ENCODE results near the gene C21orf58.

C21orf58 gene

DNA sequence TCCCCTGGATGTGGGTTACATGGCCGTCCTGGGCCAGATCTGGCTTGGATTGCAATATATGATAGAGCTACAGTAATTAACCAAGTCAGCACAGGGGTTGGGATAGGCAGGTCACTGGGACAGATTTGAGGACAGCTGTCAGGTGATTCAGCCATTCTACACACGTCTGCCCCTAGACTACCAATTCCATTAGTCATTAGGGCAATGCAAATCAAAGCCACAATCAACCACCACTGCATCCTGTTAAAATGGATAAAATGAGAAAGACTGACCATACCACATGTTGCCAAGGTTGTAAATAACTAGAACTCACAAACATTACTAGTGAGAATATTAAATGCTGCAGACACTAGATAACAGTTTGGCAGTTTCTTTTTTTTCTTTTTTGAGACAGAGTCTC is 16.0 kb downstream of the C21orf58 start:
- peaks cover 8% of the 10 kb centered on the region for H3K36me3 ChIP-seq (ENCODE audit: insufficient read depth, low read length)
- H3K9ac ChIP-seq (ENCODE audit: low read depth, low read length): no peak overlapping the region
- no peaks in the 10 kb centered on the region for H3K4me1 ChIP-seq (ENCODE audit: insufficient read depth, low read length)
- H3K9me3 ChIP-seq (ENCODE audit: control insufficient read depth, insufficient read depth, low read length): no peaks in the 10 kb centered on the region

DNA sequence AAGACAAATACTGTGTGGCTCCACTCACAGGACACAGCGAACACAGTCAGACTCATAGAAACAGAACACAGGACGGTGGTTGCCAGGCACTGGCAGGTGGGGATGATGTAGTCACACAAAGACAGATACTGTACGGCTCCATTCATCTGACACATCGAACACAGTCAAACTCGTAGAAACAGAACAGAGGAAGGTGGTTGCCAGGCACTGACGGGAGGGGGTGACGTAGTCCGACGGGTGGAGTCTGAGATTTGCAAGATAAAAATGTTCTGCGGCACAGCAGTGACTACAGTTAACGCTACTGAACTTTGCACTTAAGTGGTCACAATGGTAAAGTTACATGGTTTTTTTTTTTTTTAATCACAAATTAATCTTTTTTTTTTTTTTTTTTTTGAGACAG is 18.7 kb downstream of the C21orf58 start:
- Histone ChIP-seq H3K9me3 (ENCODE audit: control insufficient read depth, insufficient read depth, low read length) (no peaks in the 10 kb centered on the region), H3K36me3 (ENCODE audit: insufficient read depth, low read length) (peaks cover 8% of the 10 kb centered on the region), H3K9ac (ENCODE audit: low read depth, low read length) (no peak overlapping the region), H3K4me1 (ENCODE audit: insufficient read depth, low read length) (no peaks in the 10 kb centered on the region)

DNA sequence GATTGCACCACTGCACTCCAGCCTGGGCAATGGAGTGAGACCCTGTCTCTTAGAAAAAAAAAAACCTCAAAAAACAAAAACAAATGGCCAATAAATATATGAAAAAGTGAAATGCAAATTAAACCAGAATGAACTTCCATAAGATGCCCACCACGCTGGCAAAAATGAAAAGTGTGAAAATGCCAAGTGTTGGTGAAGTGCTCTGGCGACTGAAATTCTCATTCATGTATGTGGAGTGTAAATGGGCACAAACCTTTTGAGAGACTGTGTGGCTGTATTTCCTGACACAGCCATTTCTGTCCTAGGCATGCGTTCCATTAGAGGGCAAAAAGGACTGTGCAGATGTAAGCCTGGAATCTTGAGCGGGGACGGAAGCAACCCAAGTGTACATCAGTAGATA is 19.2 kb downstream of the C21orf58 start:
- Histone ChIP-seq H3K9ac (ENCODE audit: low read depth, low read length) (no peak overlapping the region), H3K4me1 (ENCODE audit: insufficient read depth, low read length) (no peaks in the 10 kb centered on the region), H3K36me3 (ENCODE audit: insufficient read depth, low read length) (peaks cover 8% of the 10 kb centered on the region), H3K9me3 (ENCODE audit: control insufficient read depth, insufficient read depth, low read length) (no peaks in the 10 kb centered on the region)

DNA sequence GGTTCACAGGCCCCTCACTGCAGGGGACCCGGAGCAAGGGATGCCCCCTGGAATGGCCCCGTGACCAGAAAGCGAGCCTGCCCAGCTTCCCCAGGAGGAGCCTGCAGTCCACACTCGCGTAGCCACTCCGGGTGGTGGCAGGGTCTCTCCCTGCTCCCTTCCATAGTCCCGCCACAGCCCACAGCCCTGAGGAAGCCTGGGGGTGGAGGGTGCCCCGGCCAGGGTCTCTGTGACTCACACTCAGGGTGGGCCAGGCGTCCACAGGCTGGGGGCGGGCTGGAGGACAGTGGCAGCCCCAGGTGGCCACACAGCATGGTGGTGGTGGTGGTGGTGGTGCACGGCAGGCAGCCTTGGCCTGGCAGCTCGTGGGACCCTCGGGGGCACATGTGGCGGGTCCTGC is 21.9 kb downstream of the C21orf58 start:
- peaks cover 4% of the 10 kb centered on the region; the same call in 1 of the 2 replicates for H3K36me3 ChIP-seq (ENCODE audit: insufficient read depth, low read length)
- no peak overlapping the region for H3K9ac ChIP-seq (ENCODE audit: low read depth, low read length)
- no peaks in the 10 kb centered on the region for H3K4me1 ChIP-seq (ENCODE audit: insufficient read depth, low read length)
- no peaks in the 10 kb centered on the region for H3K9me3 ChIP-seq (ENCODE audit: control insufficient read depth, insufficient read depth, low read length)

DNA sequence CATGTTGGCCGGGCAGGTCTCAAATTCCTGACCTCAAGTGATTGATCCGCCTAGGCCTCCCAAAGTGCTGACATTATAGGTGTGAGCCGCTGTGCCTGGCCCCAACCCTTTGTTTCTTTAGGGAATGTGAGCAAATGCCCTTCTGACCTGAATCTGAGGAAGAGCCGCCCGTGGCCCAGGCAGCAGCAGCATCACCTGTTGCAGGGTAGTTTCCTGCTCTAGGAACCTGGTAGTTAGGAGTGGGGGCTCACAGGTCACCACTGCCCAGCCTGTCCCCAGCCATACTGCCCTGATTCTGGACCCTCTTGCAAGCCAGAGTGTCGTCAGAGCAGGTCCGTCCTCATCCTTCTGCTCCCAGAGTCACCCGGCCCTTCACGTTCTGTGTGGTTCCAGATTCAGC is 24.5 kb downstream of the C21orf58 start:
- H3K4me1 ChIP-seq (ENCODE audit: insufficient read depth, low read length): no peaks in the 10 kb centered on the region; the same call in 1 of the 2 replicates
- no peaks in the 10 kb centered on the region for H3K9me3 ChIP-seq (ENCODE audit: control insufficient read depth, insufficient read depth, low read length)
- H3K36me3 ChIP-seq (ENCODE audit: insufficient read depth, low read length): no peaks in the 10 kb centered on the region
- no peak overlapping the region for H3K9ac ChIP-seq (ENCODE audit: low read depth, low read length)

DNA sequence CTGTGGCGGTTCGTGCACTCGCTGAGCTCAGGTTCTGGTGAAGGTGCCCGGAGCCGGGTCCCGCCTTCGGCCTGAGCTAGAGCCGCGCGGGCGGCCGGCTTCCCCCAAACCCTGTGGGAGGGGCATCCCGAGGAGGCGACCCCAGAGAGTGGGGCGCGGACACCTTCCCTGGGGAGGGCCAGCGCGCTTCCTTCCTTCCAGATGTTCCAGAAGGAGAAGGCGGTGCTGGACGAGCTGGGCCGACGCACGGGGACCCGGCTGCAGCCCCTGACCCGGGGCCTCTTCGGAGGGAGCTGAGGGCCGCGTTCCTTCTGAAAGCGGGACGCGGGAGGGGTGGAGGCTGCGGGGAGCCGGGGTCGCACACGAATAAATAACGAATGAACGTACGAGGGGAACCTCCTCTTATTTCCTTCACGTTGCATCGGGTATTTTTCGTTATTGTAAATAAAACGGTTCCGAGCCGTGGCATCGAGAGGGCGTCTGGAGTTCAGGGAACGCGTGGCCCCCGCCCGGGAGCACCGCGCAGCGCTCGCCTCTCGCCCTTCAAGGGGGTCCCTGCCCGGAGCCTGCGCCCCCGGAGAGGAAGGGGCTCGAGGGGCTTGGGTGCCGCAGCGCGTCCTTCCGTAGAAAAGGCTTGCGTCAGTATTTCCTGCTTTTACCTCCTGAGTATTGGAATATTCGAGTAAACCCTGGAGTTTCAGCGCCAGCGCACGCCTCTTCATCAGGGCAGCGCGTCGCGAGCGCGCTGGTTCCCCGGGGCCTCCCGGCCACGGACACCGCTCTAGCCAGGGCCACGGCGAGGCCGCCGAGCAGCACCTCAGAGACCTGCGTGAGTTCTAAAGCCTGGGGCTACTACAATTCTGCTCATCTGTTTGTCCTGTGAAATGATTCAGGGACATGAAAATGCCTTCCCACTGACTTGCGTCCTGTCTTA is 26.1 kb downstream of the C21orf58 start:
- Histone ChIP-seq H3K4me1 (ENCODE audit: insufficient read depth, low read length) (no peaks in the 10 kb centered on the region; the same call in 1 of the 2 replicates), H3K9me3 (ENCODE audit: control insufficient read depth, insufficient read depth, low read length) (no peaks in the 10 kb centered on the region), H3K9ac (ENCODE audit: low read depth, low read length) (peak overlapping the region; percentile 60), H3K36me3 (ENCODE audit: insufficient read depth, low read length) (no peaks in the 10 kb centered on the region)

GRCh38 chr21:46295996-46296752 is 27.5 kb downstream of the C21orf58 start:
- H3K9ac ChIP-seq (ENCODE audit: low read depth, low read length): peak overlapping the region; percentile 19; the same call in 1 of the 2 replicates
- no peaks in the 10 kb centered on the region for H3K9me3 ChIP-seq (ENCODE audit: control insufficient read depth, insufficient read depth, low read length)
- H3K36me3 ChIP-seq (ENCODE audit: insufficient read depth, low read length): peaks cover 7% of the 10 kb centered on the region; the same call in 1 of the 2 replicates
- no peaks in the 10 kb centered on the region; the same call in 1 of the 2 replicates for H3K4me1 ChIP-seq (ENCODE audit: insufficient read depth, low read length)

GRCh38 chr21:46295177-46295770 is 28.4 kb downstream of the C21orf58 start:
- Histone ChIP-seq H3K36me3 (ENCODE audit: insufficient read depth, low read length) (peaks cover 7% of the 10 kb centered on the region; the same call in 1 of the 2 replicates), H3K4me1 (ENCODE audit: insufficient read depth, low read length) (no peaks in the 10 kb centered on the region; the same call in 1 of the 2 replicates), H3K9ac (ENCODE audit: low read depth, low read length) (peak overlapping the region; percentile 19), H3K9me3 (ENCODE audit: control insufficient read depth, insufficient read depth, low read length) (no peaks in the 10 kb centered on the region)

DNA sequence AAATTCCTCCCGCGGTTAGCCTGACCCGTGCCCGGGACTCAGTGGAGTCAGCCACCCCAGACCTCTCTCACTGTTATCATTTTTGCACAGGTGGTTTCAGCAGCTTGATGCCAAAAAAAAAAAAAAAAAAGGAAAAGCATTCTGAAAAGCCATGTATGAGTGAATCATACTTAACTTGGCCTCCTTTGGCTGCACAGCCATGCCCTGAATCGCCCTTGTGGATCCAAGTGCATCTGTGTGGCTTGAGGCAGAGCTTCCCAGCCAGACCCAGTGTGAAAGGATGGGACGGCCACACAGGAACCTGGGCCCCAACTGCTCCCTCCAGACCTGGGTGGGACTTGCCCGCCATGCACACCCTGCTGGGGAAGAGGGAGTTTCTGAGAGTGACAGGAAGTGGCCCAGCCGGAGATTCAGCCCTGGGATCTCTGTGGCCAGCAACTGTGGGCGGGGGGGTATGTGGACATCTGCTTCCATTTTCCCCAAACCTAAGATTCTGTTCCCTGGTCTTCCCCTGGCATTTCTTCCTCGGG is 29.0 kb downstream of the C21orf58 start:
- Histone ChIP-seq H3K9ac (ENCODE audit: low read depth, low read length) (peak overlapping the region; percentile 19; the same call in 1 of the 2 replicates), H3K9me3 (ENCODE audit: control insufficient read depth, insufficient read depth, low read length) (no peaks in the 10 kb centered on the region), H3K4me1 (ENCODE audit: insufficient read depth, low read length) (no peaks in the 10 kb centered on the region; the same call in 1 of the 2 replicates), H3K36me3 (ENCODE audit: insufficient read depth, low read length) (peaks cover 7% of the 10 kb centered on the region; the same call in 1 of the 2 replicates)

GRCh38 chr21:46291561-46291960 is 32.1 kb downstream of the C21orf58 start:
- H3K36me3 ChIP-seq (ENCODE audit: insufficient read depth, low read length): peaks cover 12% of the 10 kb centered on the region; the same call in 1 of the 2 replicates
- H3K9ac ChIP-seq (ENCODE audit: low read depth, low read length): no peak overlapping the region
- H3K9me3 ChIP-seq (ENCODE audit: control insufficient read depth, insufficient read depth, low read length): no peaks in the 10 kb centered on the region
- H3K4me1 ChIP-seq (ENCODE audit: insufficient read depth, low read length): peaks cover 13% of the 10 kb centered on the region

GRCh38 chr21:46289655-46290179 is 34.0 kb downstream of the C21orf58 start:
- Histone ChIP-seq H3K4me1 (ENCODE audit: insufficient read depth, low read length) (peaks cover 13% of the 10 kb centered on the region), H3K36me3 (ENCODE audit: insufficient read depth, low read length) (peaks cover 14% of the 10 kb centered on the region; the same call in 1 of the 2 replicates), H3K9ac (ENCODE audit: low read depth, low read length) (no peak overlapping the region), H3K9me3 (ENCODE audit: control insufficient read depth, insufficient read depth, low read length) (no peaks in the 10 kb centered on the region)

DNA sequence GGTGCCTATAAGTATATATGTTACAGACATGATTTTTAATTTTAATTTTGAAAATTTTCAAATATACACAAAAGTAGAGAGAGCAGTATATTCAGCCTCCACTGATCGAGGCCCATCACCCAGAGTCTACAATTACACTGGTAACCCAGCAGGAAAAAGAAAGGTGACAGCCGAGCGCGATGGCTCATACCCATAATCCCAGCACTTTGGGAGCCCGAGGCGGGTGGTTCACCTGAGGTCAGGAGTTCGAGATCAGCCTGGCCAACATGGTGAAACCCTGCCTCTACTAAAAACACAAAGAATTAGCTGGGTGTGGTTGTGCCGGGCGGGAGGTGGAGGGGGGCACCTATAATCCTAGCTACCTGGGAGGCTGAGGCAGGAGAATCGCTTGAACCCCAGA is 36.1 kb downstream of the C21orf58 start:
- Histone ChIP-seq H3K36me3 (ENCODE audit: insufficient read depth, low read length) (peaks cover 24% of the 10 kb centered on the region), H3K9ac (ENCODE audit: low read depth, low read length) (no peak overlapping the region; the same call in 1 of the 2 replicates), H3K4me1 (ENCODE audit: insufficient read depth, low read length) (peaks cover 16% of the 10 kb centered on the region)

DNA sequence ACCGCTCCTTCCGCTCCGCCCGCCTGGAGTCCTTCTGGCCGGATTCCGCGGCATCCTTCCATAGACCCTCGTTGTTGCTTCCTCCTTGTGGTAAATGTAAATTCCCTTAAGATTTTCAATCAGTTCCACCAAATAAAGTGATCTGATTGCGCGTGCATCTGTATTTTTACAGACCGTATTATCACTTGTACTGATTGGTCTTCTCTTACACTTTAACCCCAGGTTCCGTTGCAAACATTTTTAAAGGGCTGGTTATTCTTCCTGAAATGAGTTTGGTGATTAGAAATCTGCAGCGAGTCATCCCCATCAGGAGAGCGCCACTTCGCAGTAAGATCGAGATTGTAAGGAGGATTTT is 37.0 kb downstream of the C21orf58 start:
- Histone ChIP-seq H3K9me3 (ENCODE audit: control insufficient read depth, insufficient read depth, low read length) (no peaks in the 10 kb centered on the region), H3K4me1 (ENCODE audit: insufficient read depth, low read length) (peaks cover 16% of the 10 kb centered on the region), H3K36me3 (ENCODE audit: insufficient read depth, low read length) (peaks cover 22% of the 10 kb centered on the region), H3K9ac (ENCODE audit: low read depth, low read length) (peak overlapping the region; percentile 78)

More for the DNA sequence above, 36.1 kb downstream of the C21orf58 start:
- H3K9me3 ChIP-seq (ENCODE audit: control insufficient read depth, insufficient read depth, low read length): no peaks in the 10 kb centered on the region

Data from ES-I3 (cell line).